PFSK-1 (cell line): ENCODE results near the gene MLC1.

Experiments
- FOXP2 ChIP-seq: optimal IDR thresholded peaks from 2 replicates; pipeline ENCODE3; 2011; ENCODE audit warnings: borderline replicate concordance, control low read depth, inconsistent platforms; ENCODE audit not compliant: insufficient read depth; ENCODE audit errors: extremely low read length, extremely low read depth
- POLR2AphosphoS5 ChIP-seq: IDR thresholded peaks from 2 replicates; pipeline ENCODE4 v1.6.1; 2012; ENCODE audit warnings: low read depth, mild to moderate bottlenecking, control low read depth, low read length, moderate library complexity
- SIN3A ChIP-seq: IDR thresholded peaks from 2 replicates; pipeline ENCODE4 v1.6.1; 2012; ENCODE audit warnings: mild to moderate bottlenecking, low read length, moderate library complexity, borderline replicate concordance; ENCODE audit not compliant: insufficient read depth
- TAF1 ChIP-seq: IDR thresholded peaks from 2 replicates; pipeline ENCODE4 v1.6.1; 2012; ENCODE audit warnings: low read length, control low read depth, borderline replicate concordance; ENCODE audit not compliant: insufficient read depth
- TF ChIP-seq, protein P1 (sequence below), 2 experiments: IDR thresholded peaks; 2 replicates each; pipeline versions ENCODE4 v1.6.1 to v1.8.0; 2011 to 2012; ENCODE audit warnings: low read depth in 2 of 2, low read length in 2 of 2, control low read depth in 1 of 2, inconsistent platforms in 1 of 2, mild to moderate bottlenecking in 1 of 2, moderate library complexity in 1 of 2; ENCODE audit not compliant: insufficient read depth in 1 of 2

Gene MLC1

DNA sequence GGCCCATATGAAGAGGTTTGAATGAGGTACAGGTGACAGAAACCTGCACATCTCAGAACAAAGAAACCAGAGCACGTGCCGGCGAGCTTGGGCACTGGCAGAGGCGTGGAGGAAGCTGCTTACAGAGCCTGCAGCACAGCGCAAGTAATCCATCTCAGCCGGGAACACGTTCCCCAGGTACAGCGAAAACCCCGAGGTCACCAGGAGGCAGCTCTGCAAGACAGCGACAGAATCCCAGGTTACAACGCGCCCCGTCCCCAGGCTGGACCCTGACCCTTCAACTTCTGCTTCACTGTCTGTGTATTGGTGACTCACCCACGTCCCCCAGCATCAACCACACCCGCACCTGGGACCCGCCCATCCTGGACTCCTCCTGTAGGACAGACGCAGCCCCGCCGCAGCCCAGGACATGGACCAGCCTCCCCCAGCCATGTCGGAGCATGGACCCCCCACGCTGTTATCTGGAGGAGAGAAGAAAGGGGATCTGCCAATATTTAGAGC lies 2.2 kb downstream of the MLC1 start:
- TF ChIP-seq TAF1 (no peak), FOXP2 (no peak), SIN3A (no peak), POLR2AphosphoS5 (no peak)
- TF ChIP-seq, protein P1, sequence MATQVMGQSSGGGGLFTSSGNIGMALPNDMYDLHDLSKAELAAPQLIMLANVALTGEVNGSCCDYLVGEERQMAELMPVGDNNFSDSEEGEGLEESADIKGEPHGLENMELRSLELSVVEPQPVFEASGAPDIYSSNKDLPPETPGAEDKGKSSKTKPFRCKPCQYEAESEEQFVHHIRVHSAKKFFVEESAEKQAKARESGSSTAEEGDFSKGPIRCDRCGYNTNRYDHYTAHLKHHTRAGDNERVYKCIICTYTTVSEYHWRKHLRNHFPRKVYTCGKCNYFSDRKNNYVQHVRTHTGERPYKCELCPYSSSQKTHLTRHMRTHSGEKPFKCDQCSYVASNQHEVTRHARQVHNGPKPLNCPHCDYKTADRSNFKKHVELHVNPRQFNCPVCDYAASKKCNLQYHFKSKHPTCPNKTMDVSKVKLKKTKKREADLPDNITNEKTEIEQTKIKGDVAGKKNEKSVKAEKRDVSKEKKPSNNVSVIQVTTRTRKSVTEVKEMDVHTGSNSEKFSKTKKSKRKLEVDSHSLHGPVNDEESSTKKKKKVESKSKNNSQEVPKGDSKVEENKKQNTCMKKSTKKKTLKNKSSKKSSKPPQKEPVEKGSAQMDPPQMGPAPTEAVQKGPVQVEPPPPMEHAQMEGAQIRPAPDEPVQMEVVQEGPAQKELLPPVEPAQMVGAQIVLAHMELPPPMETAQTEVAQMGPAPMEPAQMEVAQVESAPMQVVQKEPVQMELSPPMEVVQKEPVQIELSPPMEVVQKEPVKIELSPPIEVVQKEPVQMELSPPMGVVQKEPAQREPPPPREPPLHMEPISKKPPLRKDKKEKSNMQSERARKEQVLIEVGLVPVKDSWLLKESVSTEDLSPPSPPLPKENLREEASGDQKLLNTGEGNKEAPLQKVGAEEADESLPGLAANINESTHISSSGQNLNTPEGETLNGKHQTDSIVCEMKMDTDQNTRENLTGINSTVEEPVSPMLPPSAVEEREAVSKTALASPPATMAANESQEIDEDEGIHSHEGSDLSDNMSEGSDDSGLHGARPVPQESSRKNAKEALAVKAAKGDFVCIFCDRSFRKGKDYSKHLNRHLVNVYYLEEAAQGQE (IDR thresholded peaks at IDR 0.05; ENCODE audit: insufficient read depth in 1 of 2, low read depth in 2 of 2, low read length in 2 of 2) = no peak

- no peak for TF ChIP-seq FOXP2
Observed at GRCh38 chr22:50082197-50082715, 3.0 kb downstream of the MLC1 start.

- TF ChIP-seq FOXP2 = no peak
- no peak for TF ChIP-seq TAF1
- TF ChIP-seq, protein P1 (IDR thresholded peaks at IDR 0.05; ENCODE audit: insufficient read depth in 1 of 2, low read depth in 2 of 2, low read length in 2 of 2) = no peak
- no peak for TF ChIP-seq POLR2AphosphoS5
- TF ChIP-seq SIN3A = no peak
Observed at GRCh38 chr22:50081426-50082196, 3.6 kb downstream of the MLC1 start.

- TF ChIP-seq POLR2AphosphoS5 (no peak), FOXP2 (no peak), SIN3A (no peak), TAF1 (no peak)
- TF ChIP-seq, protein P1 (IDR thresholded peaks at IDR 0.05; ENCODE audit: insufficient read depth in 1 of 2, low read depth in 2 of 2, low read length in 2 of 2) = no peak
Observed at GRCh38 chr22:50080077-50080465, 5.2 kb downstream of the MLC1 start.

DNA sequence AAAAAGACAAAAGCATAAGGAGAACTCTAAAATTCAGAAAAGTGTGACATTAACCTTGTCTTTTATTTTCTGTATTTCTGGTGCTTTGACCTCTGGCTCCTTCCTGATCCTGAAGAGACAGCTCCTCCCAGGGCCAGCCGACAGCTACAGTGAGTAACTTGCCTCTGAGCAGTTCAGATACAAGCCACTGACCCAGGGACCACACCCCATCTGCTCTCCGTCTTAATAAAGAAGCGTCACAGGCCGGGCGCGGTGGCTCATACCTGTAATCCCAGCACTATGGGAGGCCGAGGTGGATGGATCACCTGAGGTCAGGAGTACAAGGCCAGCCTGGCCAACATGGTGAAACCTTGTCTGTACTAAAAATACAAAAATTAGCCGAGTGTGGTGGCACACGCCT lies 6.5 kb downstream of the MLC1 start:
- TF ChIP-seq POLR2AphosphoS5 (no peak), FOXP2 (no peak), SIN3A (no peak), TAF1 (no peak)
- TF ChIP-seq, protein P1 (IDR thresholded peaks at IDR 0.05; ENCODE audit: insufficient read depth in 1 of 2, low read depth in 2 of 2, low read length in 2 of 2) = no peak
